ENCODE measurements around the gene ANKHD1.

GRCh38 chr5:140420226-140420570 is 18.6 kb downstream of the ANKHD1 start:
- TF ChIP-seq POLR2A (IDR thresholded peaks at IDR 0.05) (no peak), CTCF (IDR thresholded peaks at IDR 0.05) (no peak)
